ENCODE measurements around the gene TBCK.

TBCK gene

GRCh38 chr4:106303548-106304281 lies 12.3 kb downstream of the TBCK start:
- no peak overlapping the region for H3K4me3 ChIP-seq (ENCODE audit: low read depth, low read length)
- no peak for DNase-seq (ENCODE audit: low read depth)
- TF ChIP-seq, protein P1, sequence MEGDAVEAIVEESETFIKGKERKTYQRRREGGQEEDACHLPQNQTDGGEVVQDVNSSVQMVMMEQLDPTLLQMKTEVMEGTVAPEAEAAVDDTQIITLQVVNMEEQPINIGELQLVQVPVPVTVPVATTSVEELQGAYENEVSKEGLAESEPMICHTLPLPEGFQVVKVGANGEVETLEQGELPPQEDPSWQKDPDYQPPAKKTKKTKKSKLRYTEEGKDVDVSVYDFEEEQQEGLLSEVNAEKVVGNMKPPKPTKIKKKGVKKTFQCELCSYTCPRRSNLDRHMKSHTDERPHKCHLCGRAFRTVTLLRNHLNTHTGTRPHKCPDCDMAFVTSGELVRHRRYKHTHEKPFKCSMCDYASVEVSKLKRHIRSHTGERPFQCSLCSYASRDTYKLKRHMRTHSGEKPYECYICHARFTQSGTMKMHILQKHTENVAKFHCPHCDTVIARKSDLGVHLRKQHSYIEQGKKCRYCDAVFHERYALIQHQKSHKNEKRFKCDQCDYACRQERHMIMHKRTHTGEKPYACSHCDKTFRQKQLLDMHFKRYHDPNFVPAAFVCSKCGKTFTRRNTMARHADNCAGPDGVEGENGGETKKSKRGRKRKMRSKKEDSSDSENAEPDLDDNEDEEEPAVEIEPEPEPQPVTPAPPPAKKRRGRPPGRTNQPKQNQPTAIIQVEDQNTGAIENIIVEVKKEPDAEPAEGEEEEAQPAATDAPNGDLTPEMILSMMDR (IDR thresholded peaks at IDR 0.05; ENCODE audit: insufficient read depth, low read depth, low read length, missing control alignments): no peak

DNA sequence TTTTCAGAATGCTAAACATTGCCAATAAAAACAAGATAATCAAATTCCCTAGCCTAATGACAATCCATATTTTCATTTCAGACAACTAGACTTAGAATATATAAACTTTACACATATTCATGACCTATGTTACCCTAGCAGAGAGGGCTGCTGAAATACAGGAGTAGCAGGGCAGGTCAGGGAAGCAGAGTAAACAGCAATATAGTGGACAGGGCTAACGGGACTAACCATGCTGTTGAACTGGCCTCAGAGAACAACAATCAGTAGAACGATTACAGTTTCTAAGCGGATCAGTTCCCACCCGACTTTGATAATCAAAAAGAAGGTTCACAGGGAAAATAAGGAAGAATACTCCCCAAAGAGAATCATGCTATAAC lies 14.0 kb downstream of the TBCK start:
- TF ChIP-seq, protein P1 (IDR thresholded peaks at IDR 0.05; ENCODE audit: insufficient read depth, low read depth, low read length, missing control alignments): no peak
- no peak overlapping the region for H3K4me3 ChIP-seq (ENCODE audit: low read depth, low read length)

DNA sequence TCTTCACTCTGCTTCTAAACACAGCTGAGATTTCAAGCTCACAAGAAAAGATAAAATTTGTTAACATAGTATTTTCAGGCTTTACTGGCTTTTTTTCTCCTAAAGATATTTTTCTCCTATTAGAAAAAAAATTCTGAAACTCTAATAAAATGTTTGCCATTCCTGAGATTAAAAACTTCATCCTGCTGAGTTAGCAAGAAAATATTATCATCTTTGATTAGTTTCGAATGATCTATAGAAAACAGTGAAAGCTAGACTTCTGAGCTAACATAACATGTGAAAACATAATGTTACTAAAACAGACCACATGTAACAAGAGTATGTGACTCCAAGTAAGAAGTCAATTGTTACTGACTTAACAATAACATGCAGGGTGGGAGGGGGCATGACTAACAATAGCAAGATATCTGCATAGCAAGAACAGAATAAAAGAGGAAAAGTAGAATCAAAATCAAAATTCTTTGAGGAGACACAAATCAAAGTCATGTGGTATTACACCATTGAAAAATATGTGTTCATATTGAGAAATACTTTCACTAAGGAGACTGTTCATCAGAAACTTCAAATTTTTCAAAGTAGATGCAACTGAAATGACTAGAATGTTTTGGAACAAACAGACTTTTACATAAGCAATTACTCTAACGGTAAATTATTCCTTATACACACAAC lies 14.5 kb downstream of the TBCK start:
- no peak overlapping the region for H3K4me3 ChIP-seq (ENCODE audit: low read depth, low read length)
- TF ChIP-seq, protein P1 (IDR thresholded peaks at IDR 0.05; ENCODE audit: insufficient read depth, low read depth, low read length, missing control alignments): no peak
- DNase-seq (ENCODE audit: low read depth): no peak

More for the DNA sequence above, 14.0 kb downstream of the TBCK start:
- DNase-seq (ENCODE audit: low read depth): no peak

DNA sequence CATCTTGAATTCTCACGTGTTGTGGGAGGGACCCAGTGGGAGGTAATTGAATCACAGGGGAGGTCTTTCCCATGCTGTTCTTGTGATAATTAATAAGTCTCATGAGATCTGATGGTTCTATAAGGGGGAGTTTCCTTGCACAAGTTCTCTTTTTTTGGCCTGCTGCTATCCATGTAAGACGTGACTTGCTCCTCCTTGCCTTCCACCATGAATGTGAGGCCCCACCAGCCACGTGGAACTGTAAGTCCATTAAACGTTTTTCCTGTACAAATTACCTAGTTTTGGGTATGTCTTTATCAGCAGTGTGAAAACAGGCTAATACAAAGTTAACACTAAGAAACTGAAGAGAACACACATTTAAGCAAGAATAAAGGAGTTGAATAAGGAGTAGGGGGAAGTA lies 16.0 kb downstream of the TBCK start:
- H3K4me3 ChIP-seq (ENCODE audit: low read depth, low read length): no peak overlapping the region
- no peak for DNase-seq (ENCODE audit: low read depth)
- TF ChIP-seq, protein P1 (IDR thresholded peaks at IDR 0.05; ENCODE audit: insufficient read depth, low read depth, low read length, missing control alignments): no peak

GRCh38 chr4:106297245-106298035 lies 18.6 kb downstream of the TBCK start:
- TF ChIP-seq, protein P1 (IDR thresholded peaks at IDR 0.05; ENCODE audit: insufficient read depth, low read depth, low read length, missing control alignments): no peak
- no peak for DNase-seq (ENCODE audit: low read depth)
- no peak overlapping the region for H3K4me3 ChIP-seq (ENCODE audit: low read depth, low read length)

DNA sequence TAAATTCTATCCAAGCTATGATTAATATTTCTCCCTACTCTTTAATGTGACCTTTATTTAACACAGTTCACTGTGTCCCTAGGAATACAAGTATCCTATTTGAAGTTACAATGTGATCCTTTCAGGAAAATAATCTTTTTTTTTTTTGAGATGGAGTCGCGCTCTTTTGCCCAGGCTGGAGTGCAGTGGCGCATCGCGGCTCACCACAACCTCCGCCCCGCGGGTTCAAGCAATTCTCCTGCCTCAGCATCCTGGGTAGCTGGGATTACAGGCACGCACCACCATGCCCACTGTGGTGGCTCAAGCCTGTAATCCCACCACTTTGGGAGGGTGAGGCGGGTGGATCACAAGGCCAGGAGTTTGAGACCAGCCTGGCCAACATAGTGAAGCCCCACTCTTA lies 21.9 kb downstream of the TBCK start:
- no peak for DNase-seq (ENCODE audit: low read depth)
- no peak overlapping the region for H3K4me3 ChIP-seq (ENCODE audit: low read depth, low read length)
- TF ChIP-seq, protein P1 (IDR thresholded peaks at IDR 0.05; ENCODE audit: insufficient read depth, low read depth, low read length, missing control alignments): no peak

All from GM12865 (cell line).